ENCODE measurements around the gene ETDC. TPM values are rescaled to one million over a fixed set of nuclear protein-coding genes. Genes with fewer than 3 reads are reported as not detected.

The ETDC gene
- total RNA-seq = not detected in 2 replicates

GRCh38 chrX:135309430-135309923 is at the start of gene ETDC:
TSS of gene ETDC (plus strand) at chrX:135309480. CDS start at chrX:135309480, 0 bp downstream.

Other genes starting within 250 kb of the ETDC start
- gene SMIM10L2B, start 210.8 kb upstream of the ETDC start, total RNA-seq = 1.4 and 4.2 TPM in 2 replicates
- not detected in 2 replicates for gene ETDB, start 189.0 kb upstream of the ETDC start, total RNA-seq
- gene CT55, start 138.1 kb upstream of the ETDC start, total RNA-seq = not detected in 2 replicates
- not detected in 2 replicates for gene ETDA, start 57.4 kb upstream of the ETDC start, total RNA-seq
- 7.3 and 8.3 TPM in 2 replicates for gene ZNF75D, start 34.6 kb downstream of the ETDC start, total RNA-seq
- gene ZNF449, start 35.3 kb downstream of the ETDC start, total RNA-seq = 9.2 and 9.6 TPM in 2 replicates
- gene SMIM10L2A, start 112.5 kb downstream of the ETDC start, total RNA-seq = 0.18 and 0.59 TPM in 2 replicates
- 12.4 and 15.4 TPM in 2 replicates for gene INTS6L, start 211.2 kb downstream of the ETDC start, total RNA-seq

All from smooth muscle cell of the umbilical artery (primary cell).